K562 (cell line): Measurements from ENCODE around the gene SORCS2.

ENCODE experiments used
- BRD4 ChIP-seq: fragments of 200-600 bp; sonication (generic); IDR thresholded peaks from 2 replicates; pipeline ENCODE4 v1.6.1; 2017; ENCODE audit warnings: inconsistent platforms
- CEBPB ChIP-seq: fragments of 450-650 bp; IDR thresholded peaks from 2 replicates; pipeline ENCODE4 v1.6.1; 2016; ENCODE audit warnings: missing genetic modification characterization, missing compliant biosample characterization
- CTCF ChIP-seq, 3 experiments: IDR thresholded peaks in 2 of 3; conservative IDR thresholded peaks in 1 of 3; 2 replicates each; pipeline ENCODE4 v1.5.1; 2011 to 2012; ENCODE audit warnings: low read length in 3 of 3, mild to moderate bottlenecking in 3 of 3, control low read depth in 2 of 3, improper control_type of control experiment in 1 of 3, inconsistent platforms in 1 of 3, low read depth in 1 of 3, mixed read lengths in 1 of 3, moderate library complexity in 1 of 3; ENCODE audit not compliant: insufficient read depth in 2 of 3
- DIDO1 ChIP-seq: fragments of 450-650 bp; IDR thresholded peaks from 2 replicates; pipeline ENCODE4 v1.6.1; 2016; ENCODE audit warnings: low read depth, missing biosample characterization, missing genetic modification characterization
- EP300 ChIP-seq: IDR thresholded peaks from 2 replicates; pipeline ENCODE4 v1.6.1; 2012; ENCODE audit warnings: low read length, improper control_type of control experiment
- GABPB2 ChIP-seq: fragments of 250-450 bp; sonication (Bioruptor Pico); conservative IDR thresholded peaks from 2 replicates; pipeline ENCODE4 v1.5.1; 2021; ENCODE audit warnings: mild to moderate bottlenecking
- NFRKB ChIP-seq: fragments of 450-650 bp; IDR thresholded peaks from 2 replicates; pipeline ENCODE4 v1.6.1; 2016; ENCODE audit warnings: low read depth
- NR2C2 ChIP-seq, 2 experiments: fragments of 200-800 bp in 1 of 2; sonication (Bioruptor generic) in 1 of 2; sonication (generic) in 1 of 2; formaldehyde crosslinking in 1 of 2; IDR thresholded peaks; 2 replicates each; pipeline versions ENCODE4 v1.6.1 to v1.8.0; 2016 to 2022; ENCODE audit warnings: mild to moderate bottlenecking in 1 of 2, missing compliant biosample characterization in 1 of 2, missing genetic modification characterization in 1 of 2, missing genetic modification reagents in 1 of 2
- NRF1 ChIP-seq, 2 experiments: fragments of 450-650 bp; IDR thresholded peaks in 1 of 2; conservative IDR thresholded peaks in 1 of 2; 2 replicates each; pipeline ENCODE4 v1.6.1; 2014; ENCODE audit warnings: mild to moderate bottlenecking in 2 of 2
- PHF21A ChIP-seq: fragments of 450-650 bp; IDR thresholded peaks from 2 replicates; pipeline ENCODE4 v1.6.1; 2017; ENCODE audit warnings: low read depth, borderline replicate concordance
- POLR2A ChIP-seq: fragments of 450-650 bp; conservative IDR thresholded peaks from 2 replicates; pipeline ENCODE4 v1.6.1; 2016
- SETDB1 ChIP-seq: IDR thresholded peaks from one replicate; pipeline ENCODE4 v1.6.1; 2012; ENCODE audit warnings: low read length, control low read depth, inconsistent platforms
- ZNF165 ChIP-seq: fragments of 250-450 bp; sonication (Bioruptor Pico); IDR thresholded peaks from 2 replicates; pipeline ENCODE4 v1.4.0; 2020; ENCODE audit warnings: borderline replicate concordance

- TF ChIP-seq NFRKB (no peak), ZNF165 (no peak), POLR2A (no peak), CTCF (IDR thresholded peaks at IDR 0.05 in 2 of 3, conservative IDR thresholded peaks at IDR 0.05 in 1 of 3; ENCODE audit: insufficient read depth in 2 of 3, low read depth in 1 of 3, low read length in 3 of 3) (no peak), PHF21A (no peak), CEBPB (no peak), GABPB2 (no peak), NRF1 (conservative IDR thresholded peaks at IDR 0.05 in 1 of 2, IDR thresholded peaks at IDR 0.05 in 1 of 2) (no peak), NR2C2 (CRISPR knock-in tag; IDR thresholded peaks at IDR 0.05) (no peak), NR2C2 (tag; IDR thresholded peaks at IDR 0.05) (no peak), EP300 (no peak), BRD4 (no peak), DIDO1 (tag) (no peak), SETDB1 (no peak)
Observed at GRCh38 chr4:7470522-7471128, 278.3 kb downstream of the SORCS2 start.
